Sigmoid colon (tissue), 7 donors: ENCODE results near the gene ZBTB7B. TPM values are rescaled to one million over a fixed set of nuclear protein-coding genes. Genes with fewer than 3 reads are reported as not detected.
A peak's percentile ranks its signal among the peaks of the same experiment; 100 is the strongest.

ENCODE experiments used
- DNase-seq: peaks from one replicate; pipeline ENCODE4 v3.0.0-alpha.2; 2019
- H3K27ac ChIP-seq, 4 donors: fragments of 200-600 bp; sonication (generic); one replicate each; pipeline ENCODE4 v1.5.1; 2016 to 2019; ENCODE audit warnings: mild to moderate bottlenecking in 1 of 4
- H3K27me3 ChIP-seq, 3 donors: fragments of 200-600 bp; sonication (generic); one replicate each; pipeline ENCODE4 v1.5.1; 2019; ENCODE audit warnings: mild to moderate bottlenecking in 1 of 3
- H3K36me3 ChIP-seq, 4 donors: fragments of 200-600 bp; sonication (generic); one replicate each; pipeline ENCODE4 v1.5.1; 2016 to 2019
- H3K4me1 ChIP-seq, 4 donors: fragments of 200-600 bp; sonication (generic); one replicate each; pipeline ENCODE4 v1.5.1; 2017 to 2019
- H3K4me3 ChIP-seq, 4 donors: fragments of 200-600 bp; sonication (generic); one replicate each; pipeline ENCODE4 v1.5.1; 2017 to 2019; ENCODE audit warnings: mild to moderate bottlenecking in 2 of 4, moderate library complexity in 1 of 4
- H3K9me3 ChIP-seq, 4 donors: fragments of 200-600 bp in 3 of 4; sonication (generic) in 3 of 4; one replicate each; pipeline versions ENCODE4 v1.5.1 to v1.6.1; 2013 to 2019
- EP300 ChIP-seq, 4 donors: sonication (generic); formaldehyde crosslinking; IDR thresholded peaks; one replicate each; pipeline ENCODE4 v1.6.1; 2017; ENCODE audit warnings: antibody characterized with exemption in 4 of 4
- POLR2A ChIP-seq, 2 donors: fragments of 450-650 bp; IDR thresholded peaks; one replicate each; pipeline ENCODE4 v1.6.1; 2016; ENCODE audit warnings: antibody characterized with exemption in 2 of 2, mild to moderate bottlenecking in 2 of 2, moderate library complexity in 2 of 2
- POLR2AphosphoS5 ChIP-seq, 4 donors: sonication (generic); formaldehyde crosslinking; IDR thresholded peaks; one replicate each; pipeline ENCODE4 v1.6.1; 2017; ENCODE audit warnings: antibody characterized with exemption in 4 of 4
- WGBS, 2 donors: extraction: QIAGEN DNeasy Blood & Tissue Kit; methylation state at CpG; one replicate each; pipeline ENCODE4 v1.1.7; 2013; 5-methylcytosine and 5-hydroxymethylcytosine counted together
- intact Hi-C: fragments of 100-400 bp; cut with DNase I; formaldehyde crosslinking; loops from one replicate; pipeline ENCODE4 v1.15.1; 2023
- polyA plus RNA-seq, 3 donors: library from polyadenylated mRNA; stranded (reverse); fragments of 200-250 nt; gene quantifications; one replicate each; pipeline ENCODE4 v1.2.3, GENCODE V29; 2013
- total RNA-seq, 4 donors: library from RNA; depleted of rRNA; stranded (reverse); fragments of >200 nt; gene quantifications; one replicate each; pipeline ENCODE4 v1.1.0, GENCODE V29; 2016
- TF ChIP-seq, protein P1 (sequence below), 4 experiments: fragments of 450-650 bp in 3 of 4; fragments of 200-600 bp in 1 of 4; IDR thresholded peaks; one replicate each; pipeline ENCODE4 v1.5.1; 2016 to 2019; ENCODE audit warnings: antibody characterized with exemption in 4 of 4, mild to moderate bottlenecking in 3 of 4, moderate library complexity in 2 of 4
- donor health status: healthy with polysubstance abuse.
- donor health status: Bipolar disorder and iron deficiency.
- donor health status: healthy.

Gene ZBTB7B
- total and polyA plus RNA-seq, 7 donors: 24.4 to 342 (median 35.3) TPM

DNA sequence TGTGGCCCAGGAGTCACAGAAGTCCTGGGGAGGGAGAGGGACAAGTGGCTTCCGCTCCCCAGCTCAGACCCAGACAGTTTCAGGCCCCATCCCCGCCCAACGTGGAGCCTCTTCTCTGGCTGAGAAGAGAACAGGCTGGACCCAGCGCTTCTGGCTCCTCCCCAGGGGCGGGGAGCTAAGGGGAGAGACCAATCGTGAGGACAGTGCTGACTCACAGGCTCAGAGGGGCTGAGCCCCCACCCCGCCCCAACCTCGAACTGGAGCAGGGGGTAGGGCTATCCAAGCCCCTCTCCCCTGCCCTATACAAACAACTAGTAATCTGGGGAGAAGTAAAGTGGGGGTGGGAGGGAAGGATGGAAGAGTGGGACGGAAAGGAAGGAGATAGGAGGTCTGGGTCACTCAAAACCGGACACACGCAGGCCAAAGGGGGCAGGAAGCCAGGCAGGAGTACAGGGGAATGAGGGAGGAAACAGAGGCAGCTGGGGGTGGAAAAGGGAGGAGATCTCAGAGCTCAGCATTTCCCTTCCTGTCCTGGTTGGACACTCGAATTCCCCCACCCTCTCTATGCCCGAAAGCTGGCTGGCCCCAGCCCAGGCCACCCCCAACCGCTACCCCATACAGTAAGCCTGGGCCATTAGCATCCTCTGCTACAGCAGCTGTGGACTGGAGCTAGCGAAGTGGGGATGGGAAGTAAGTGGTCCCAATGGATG, 31.8 kb upstream of the ZBTB7B start, which contains the start of gene SHC1:
TSS of gene SHC1 (minus strand) at position 117 of the 710 bp plus-strand sequence. CDS start 221 bp downstream, outside the sequence.
- peaks cover 0 to 56% (median 53%) of the 10 kb centered on the region in 4 donors for H3K4me1 ChIP-seq
- no peaks in the 10 kb centered on the region for H3K9me3 ChIP-seq
- DNase-seq: peak; percentile 99
- peak within 1 kb of the TSS; percentile 36 to 50 (median 45) for H3K4me3 ChIP-seq
- peak within 1 kb of the TSS; percentile 95 to 98 (median 96) for H3K27ac ChIP-seq
- intact Hi-C loops: loop anchor here (5.0 kb wide), 1 partner anchor 92 kb away; the partner anchor contains the start of gene EFNA4
- TF ChIP-seq POLR2AphosphoS5 (IDR thresholded peaks at IDR 0.05): peak; percentile 95 to 99 (median 96)
- TF ChIP-seq POLR2A (IDR thresholded peaks at IDR 0.05): peak; percentile 82 to 88
- TF ChIP-seq EP300 (IDR thresholded peaks at IDR 0.05): peak in 1 of 4 donors; percentile 2
- TF ChIP-seq, protein P1, sequence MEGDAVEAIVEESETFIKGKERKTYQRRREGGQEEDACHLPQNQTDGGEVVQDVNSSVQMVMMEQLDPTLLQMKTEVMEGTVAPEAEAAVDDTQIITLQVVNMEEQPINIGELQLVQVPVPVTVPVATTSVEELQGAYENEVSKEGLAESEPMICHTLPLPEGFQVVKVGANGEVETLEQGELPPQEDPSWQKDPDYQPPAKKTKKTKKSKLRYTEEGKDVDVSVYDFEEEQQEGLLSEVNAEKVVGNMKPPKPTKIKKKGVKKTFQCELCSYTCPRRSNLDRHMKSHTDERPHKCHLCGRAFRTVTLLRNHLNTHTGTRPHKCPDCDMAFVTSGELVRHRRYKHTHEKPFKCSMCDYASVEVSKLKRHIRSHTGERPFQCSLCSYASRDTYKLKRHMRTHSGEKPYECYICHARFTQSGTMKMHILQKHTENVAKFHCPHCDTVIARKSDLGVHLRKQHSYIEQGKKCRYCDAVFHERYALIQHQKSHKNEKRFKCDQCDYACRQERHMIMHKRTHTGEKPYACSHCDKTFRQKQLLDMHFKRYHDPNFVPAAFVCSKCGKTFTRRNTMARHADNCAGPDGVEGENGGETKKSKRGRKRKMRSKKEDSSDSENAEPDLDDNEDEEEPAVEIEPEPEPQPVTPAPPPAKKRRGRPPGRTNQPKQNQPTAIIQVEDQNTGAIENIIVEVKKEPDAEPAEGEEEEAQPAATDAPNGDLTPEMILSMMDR (IDR thresholded peaks at IDR 0.05): no peak
- 38 to 48% methylated on average over 15 of the region's 15 CpGs for WGBS, 2 donors
- H3K36me3 ChIP-seq: peaks cover 13 to 28% (median 20%) of the 10 kb centered on the region in 4 donors
- no peaks in the 10 kb centered on the region for H3K27me3 ChIP-seq

DNA sequence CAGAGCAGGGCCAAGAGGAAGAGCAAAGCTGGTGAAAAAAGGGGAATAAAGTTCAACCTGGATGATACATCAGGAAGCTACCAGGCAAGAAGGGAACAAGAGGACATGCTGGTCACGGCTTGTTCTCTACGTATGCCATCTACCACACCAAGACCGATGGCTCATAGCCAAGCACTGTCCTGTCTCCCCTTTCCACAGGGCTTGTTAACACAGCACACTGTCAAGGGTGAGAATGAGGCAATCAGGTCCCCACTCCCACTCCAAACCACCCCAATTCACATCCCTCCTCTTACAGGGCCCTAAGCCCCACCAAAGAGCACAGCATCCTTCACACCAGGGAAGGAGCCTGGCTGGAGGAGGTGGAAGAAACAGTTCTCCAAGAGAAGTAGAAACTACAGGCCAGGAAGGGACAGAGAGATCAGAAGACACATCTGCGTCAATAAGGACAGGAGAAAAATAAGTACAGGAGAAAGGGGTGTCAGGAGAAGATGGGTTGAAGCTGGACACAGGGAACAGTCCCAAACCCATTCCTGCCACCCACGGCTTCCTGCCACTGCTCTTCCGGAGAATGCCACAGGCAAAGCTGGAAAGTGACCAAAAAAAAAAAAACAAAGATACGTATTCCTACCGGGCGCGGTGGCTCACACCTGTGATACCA, 31.1 kb upstream of the ZBTB7B start:
- Histone ChIP-seq H3K36me3 (peaks cover 9 to 21% (median 17%) of the 10 kb centered on the region in 4 donors), H3K27me3 (no peaks in the 10 kb centered on the region), H3K4me1 (peaks cover 0 to 60% (median 57%) of the 10 kb centered on the region in 4 donors), H3K27ac (peak overlapping the region; percentile 95 to 98 (median 96)), H3K9me3 (no peaks in the 10 kb centered on the region), H3K4me3 (peak overlapping the region in 3 of 4 donors; percentile 42 to 50 (median 48))
- TF ChIP-seq POLR2A (IDR thresholded peaks at IDR 0.05) (no peak), EP300 (IDR thresholded peaks at IDR 0.05) (no peak), POLR2AphosphoS5 (IDR thresholded peaks at IDR 0.05) (no peak)
- TF ChIP-seq, protein P1 (IDR thresholded peaks at IDR 0.05): no peak
- DNase-seq: peak; percentile 85
- WGBS, 2 donors: 54 to 80% methylated on average over 10 of the region's 10 CpGs
- intact Hi-C loops: loop anchor here (5.0 kb wide), 1 partner anchor 91 kb away; the partner anchor contains the start of gene EFNA4

DNA sequence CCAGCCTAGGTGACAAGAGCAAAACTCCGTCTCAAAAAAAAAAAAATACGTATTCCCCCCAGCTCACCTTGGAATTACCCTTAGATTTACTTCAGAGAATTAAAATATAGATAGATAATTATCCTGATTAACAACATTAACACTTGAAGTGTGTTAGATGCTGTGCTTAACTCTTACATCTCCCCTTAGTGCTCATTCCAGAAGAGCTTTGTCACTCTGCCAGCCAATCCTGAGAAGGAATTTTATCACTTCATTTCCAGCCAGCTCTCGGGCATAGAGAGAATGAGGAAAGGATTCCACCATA, 30.4 kb upstream of the ZBTB7B start:
- no peak for DNase-seq
- WGBS, 2 donors: 62 to 66% methylated on average over 3 of the region's 3 CpGs
- intact Hi-C loops: loop anchor here (5.0 kb wide), 1 partner anchor 90 kb away; the partner anchor contains the start of gene EFNA4
- no peak for TF ChIP-seq EP300 (IDR thresholded peaks at IDR 0.05)
- no peak for TF ChIP-seq POLR2AphosphoS5 (IDR thresholded peaks at IDR 0.05)
- TF ChIP-seq, protein P1 (IDR thresholded peaks at IDR 0.05): no peak
- TF ChIP-seq POLR2A (IDR thresholded peaks at IDR 0.05): no peak
- peaks cover 2 to 15% (median 13%) of the 10 kb centered on the region in 4 donors for H3K36me3 ChIP-seq
- H3K27me3 ChIP-seq: no peaks in the 10 kb centered on the region
- no peak overlapping the region for H3K4me3 ChIP-seq
- no peaks in the 10 kb centered on the region for H3K9me3 ChIP-seq
- peaks cover 0 to 60% (median 58%) of the 10 kb centered on the region in 4 donors for H3K4me1 ChIP-seq
- peak overlapping the region; percentile 95 to 98 (median 96) for H3K27ac ChIP-seq

DNA sequence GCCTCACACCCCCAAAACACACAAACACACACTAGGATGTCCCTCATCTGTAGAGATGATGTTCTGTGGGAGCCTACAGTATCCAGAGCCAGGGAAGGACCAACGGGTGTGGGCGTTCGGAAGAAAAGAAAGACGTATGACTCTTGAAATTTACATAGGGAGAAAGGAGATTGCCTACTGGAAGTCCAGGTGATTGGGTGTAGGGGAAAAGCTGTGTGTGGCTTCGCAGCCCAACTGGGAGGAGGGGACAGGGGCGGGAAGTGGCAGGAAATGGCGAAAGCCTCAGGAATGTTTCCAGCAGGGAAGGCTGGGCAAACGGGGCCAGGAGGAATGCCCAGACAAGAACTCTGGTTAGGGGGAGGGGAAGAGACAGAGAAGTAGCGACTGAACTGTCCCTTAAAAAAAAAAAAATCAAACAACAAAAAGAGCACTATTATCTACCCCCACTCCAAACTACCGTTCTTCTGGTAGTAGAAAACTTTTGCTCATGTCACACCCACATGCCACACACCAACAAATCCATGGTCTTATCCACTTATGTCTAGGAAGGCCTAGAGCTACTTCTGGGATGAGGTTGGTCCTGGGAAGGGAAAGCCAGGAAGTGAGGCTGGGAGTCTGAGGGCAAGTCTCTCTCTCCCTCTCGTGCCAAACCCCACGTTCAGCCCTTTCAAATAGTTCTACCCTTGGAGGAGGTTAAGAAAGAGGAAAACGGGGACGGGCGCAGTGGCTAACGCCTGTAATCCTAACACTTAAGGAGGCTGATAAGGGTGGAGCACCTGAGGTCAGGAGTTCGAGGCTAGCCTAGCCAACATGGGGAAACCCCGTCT, 29.9 kb upstream of the ZBTB7B start:
- no peaks in the 10 kb centered on the region for H3K9me3 ChIP-seq
- H3K36me3 ChIP-seq: peaks cover 0 to 9% (median 8%) of the 10 kb centered on the region in 4 donors
- peak overlapping the region in 3 of 4 donors; percentile 69 to 77 (median 72) for H3K4me3 ChIP-seq
- WGBS, 2 donors: 11 to 46% methylated on average over 18 of the region's 18 CpGs
- DNase-seq: peak; percentile 78
- TF ChIP-seq POLR2AphosphoS5 (IDR thresholded peaks at IDR 0.05): peak; percentile 26 to 69 (median 40)
- TF ChIP-seq EP300 (IDR thresholded peaks at IDR 0.05): peak in 2 of 4 donors; percentile 40 to 57
- TF ChIP-seq, protein P1 (IDR thresholded peaks at IDR 0.05): no peak
- no peaks in the 10 kb centered on the region for H3K27me3 ChIP-seq
- intact Hi-C loops: loop anchor here (5.0 kb wide), 1 partner anchor 90 kb away; the partner anchor contains the start of gene EFNA4
- peak overlapping the region; percentile 95 to 98 (median 96) for H3K27ac ChIP-seq
- H3K4me1 ChIP-seq: peaks cover 0 to 60% (median 58%) of the 10 kb centered on the region in 4 donors
